Nephron (organoid): ENCODE measurements around the gene BCHE.

Source experiments
- H3K27ac Mint-ChIP-seq, 3 experiments: 2 replicates each; pipeline ENCODE4 v1.8.0; 2020; ENCODE audit warnings: mixed read lengths in 3 of 3, mild to moderate bottlenecking in 2 of 3, moderate library complexity in 1 of 3
- H3K27me3 Mint-ChIP-seq: 2 replicates; pipeline ENCODE4 v1.8.0; 2021; ENCODE audit warnings: low read depth, mild to moderate bottlenecking, moderate library complexity, mixed read lengths
- H3K36me3 Mint-ChIP-seq: 2 replicates; pipeline ENCODE4 v1.8.0; 2020; ENCODE audit warnings: low read depth, mixed read lengths
- H3K4me1 Mint-ChIP-seq: 2 replicates; pipeline ENCODE4 v1.8.0; 2020; ENCODE audit warnings: mixed read lengths
- H3K4me3 Mint-ChIP-seq, 3 experiments: 2 replicates each; pipeline ENCODE4 v1.8.0; 2020; ENCODE audit warnings: mild to moderate bottlenecking in 3 of 3, mixed read lengths in 3 of 3, moderate library complexity in 2 of 3
- H3K9me3 Mint-ChIP-seq: 2 replicates; pipeline ENCODE4 v1.8.0; 2020; ENCODE audit warnings: mixed read lengths
- TF ChIP-seq, protein P1 (sequence below), 3 experiments: fragments of 200-600 bp; sonication (generic); IDR thresholded peaks; one replicate each; pipeline ENCODE4 v1.5.0; 2021; ENCODE audit warnings: antibody characterized with exemption in 3 of 3; ENCODE audit not compliant: unreplicated experiment in 3 of 3

Gene BCHE

DNA sequence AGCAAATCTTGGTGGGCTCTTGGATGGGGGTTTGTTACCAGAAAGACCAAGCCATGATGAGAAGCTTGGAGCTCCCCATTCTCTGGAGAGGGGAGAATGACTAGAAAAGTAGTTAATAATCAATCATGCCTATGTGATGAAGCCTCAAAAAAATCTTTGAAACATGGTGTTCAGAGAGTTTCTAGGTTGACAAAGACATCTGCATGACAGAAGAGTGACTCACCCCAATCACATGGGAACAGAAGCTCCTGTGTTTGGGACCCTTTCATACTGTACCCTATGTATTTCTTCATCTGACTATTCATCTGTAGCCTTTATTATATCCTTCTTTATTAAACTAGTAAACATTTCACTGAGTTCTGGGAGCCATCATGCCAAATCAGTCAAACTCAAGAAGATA, 87.4 kb downstream of the BCHE start:
- H3K4me1 Mint-ChIP-seq = peaks cover 24% of the 10 kb centered on the region
- TF ChIP-seq, protein P1, sequence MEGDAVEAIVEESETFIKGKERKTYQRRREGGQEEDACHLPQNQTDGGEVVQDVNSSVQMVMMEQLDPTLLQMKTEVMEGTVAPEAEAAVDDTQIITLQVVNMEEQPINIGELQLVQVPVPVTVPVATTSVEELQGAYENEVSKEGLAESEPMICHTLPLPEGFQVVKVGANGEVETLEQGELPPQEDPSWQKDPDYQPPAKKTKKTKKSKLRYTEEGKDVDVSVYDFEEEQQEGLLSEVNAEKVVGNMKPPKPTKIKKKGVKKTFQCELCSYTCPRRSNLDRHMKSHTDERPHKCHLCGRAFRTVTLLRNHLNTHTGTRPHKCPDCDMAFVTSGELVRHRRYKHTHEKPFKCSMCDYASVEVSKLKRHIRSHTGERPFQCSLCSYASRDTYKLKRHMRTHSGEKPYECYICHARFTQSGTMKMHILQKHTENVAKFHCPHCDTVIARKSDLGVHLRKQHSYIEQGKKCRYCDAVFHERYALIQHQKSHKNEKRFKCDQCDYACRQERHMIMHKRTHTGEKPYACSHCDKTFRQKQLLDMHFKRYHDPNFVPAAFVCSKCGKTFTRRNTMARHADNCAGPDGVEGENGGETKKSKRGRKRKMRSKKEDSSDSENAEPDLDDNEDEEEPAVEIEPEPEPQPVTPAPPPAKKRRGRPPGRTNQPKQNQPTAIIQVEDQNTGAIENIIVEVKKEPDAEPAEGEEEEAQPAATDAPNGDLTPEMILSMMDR (IDR thresholded peaks at IDR 0.05; ENCODE audit: unreplicated experiment in 3 of 3) = no peak
- no peaks in the 10 kb centered on the region for H3K9me3 Mint-ChIP-seq
- H3K36me3 Mint-ChIP-seq = no peaks in the 10 kb centered on the region
- H3K27ac Mint-ChIP-seq = no peak overlapping the region
- H3K4me3 Mint-ChIP-seq = no peak overlapping the region
- no peaks in the 10 kb centered on the region for H3K27me3 Mint-ChIP-seq

DNA sequence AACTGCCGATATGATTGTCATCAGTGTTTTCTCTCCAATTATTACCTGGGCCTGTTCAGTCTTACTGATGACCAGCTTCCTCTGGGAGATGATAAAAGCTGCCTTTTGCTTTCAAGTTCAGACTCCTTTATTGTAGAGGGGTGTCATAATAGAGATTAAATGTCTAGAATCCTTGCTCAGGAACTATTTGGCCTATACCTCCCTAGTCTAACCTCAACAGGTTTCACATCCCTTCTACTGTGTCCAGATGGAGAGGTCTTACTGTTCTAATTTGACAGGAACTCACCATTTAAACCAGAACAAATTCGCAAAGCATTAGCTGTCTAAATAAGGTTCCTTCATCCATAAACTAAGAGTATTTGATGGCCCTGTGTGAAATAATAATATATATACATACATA, 88.0 kb downstream of the BCHE start:
- Mint-ChIP-seq H3K36me3 (no peaks in the 10 kb centered on the region), H3K27me3 (peaks cover 3% of the 10 kb centered on the region), H3K27ac (no peak overlapping the region), H3K4me3 (no peak overlapping the region), H3K4me1 (peaks cover 19% of the 10 kb centered on the region), H3K9me3 (no peaks in the 10 kb centered on the region)
- TF ChIP-seq, protein P1 (IDR thresholded peaks at IDR 0.05; ENCODE audit: unreplicated experiment in 3 of 3) = no peak

DNA sequence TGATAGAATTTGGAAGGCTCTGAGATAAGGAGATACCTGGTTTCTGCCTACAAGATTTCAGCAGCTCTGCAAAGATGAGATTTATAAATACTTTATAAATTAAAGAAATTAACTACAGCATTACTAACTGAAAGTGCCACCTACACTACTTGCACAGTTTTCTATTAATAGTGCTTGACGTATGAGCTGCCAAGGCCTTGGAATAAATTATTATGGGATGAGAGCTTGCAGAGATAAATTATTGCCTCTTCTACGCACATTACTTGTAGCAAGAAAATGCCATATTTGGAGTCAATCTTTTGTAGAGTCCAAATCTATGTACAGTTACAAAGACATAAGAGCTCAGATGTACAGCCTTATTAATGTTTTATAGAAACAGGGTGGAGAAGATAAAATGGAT, 89.1 kb downstream of the BCHE start:
- Mint-ChIP-seq H3K27me3 (peaks cover 3% of the 10 kb centered on the region), H3K9me3 (no peaks in the 10 kb centered on the region), H3K27ac (peak overlapping the region in 2 of 3 experiments; percentile 17 to 73), H3K4me3 (no peak overlapping the region), H3K36me3 (no peaks in the 10 kb centered on the region), H3K4me1 (peaks cover 10% of the 10 kb centered on the region)
- TF ChIP-seq, protein P1 (IDR thresholded peaks at IDR 0.05; ENCODE audit: unreplicated experiment in 3 of 3) = no peak

DNA sequence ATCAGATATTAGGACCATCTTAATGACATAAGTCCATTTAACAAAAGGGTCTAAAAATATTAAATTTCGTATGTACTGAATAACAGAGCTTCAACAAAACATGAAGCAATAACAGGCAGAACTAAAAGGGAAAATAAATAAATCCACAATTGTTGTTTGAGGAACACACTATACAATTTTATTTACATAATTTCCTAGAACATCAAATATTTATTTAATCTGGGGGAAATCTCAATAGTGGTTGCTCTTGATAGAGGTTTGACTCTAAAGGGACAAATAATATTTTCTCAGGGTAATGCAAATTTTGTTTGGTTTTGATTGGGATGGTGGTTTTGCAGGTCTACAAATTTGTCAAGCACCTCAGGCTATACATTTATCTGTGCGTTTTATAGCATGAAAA, 90.3 kb downstream of the BCHE start:
- Mint-ChIP-seq H3K36me3 (no peaks in the 10 kb centered on the region), H3K4me3 (no peak overlapping the region), H3K27me3 (peaks cover 3% of the 10 kb centered on the region), H3K27ac (no peak overlapping the region), H3K4me1 (peaks cover 10% of the 10 kb centered on the region), H3K9me3 (no peaks in the 10 kb centered on the region)
- TF ChIP-seq, protein P1 (IDR thresholded peaks at IDR 0.05; ENCODE audit: unreplicated experiment in 3 of 3) = no peak

DNA sequence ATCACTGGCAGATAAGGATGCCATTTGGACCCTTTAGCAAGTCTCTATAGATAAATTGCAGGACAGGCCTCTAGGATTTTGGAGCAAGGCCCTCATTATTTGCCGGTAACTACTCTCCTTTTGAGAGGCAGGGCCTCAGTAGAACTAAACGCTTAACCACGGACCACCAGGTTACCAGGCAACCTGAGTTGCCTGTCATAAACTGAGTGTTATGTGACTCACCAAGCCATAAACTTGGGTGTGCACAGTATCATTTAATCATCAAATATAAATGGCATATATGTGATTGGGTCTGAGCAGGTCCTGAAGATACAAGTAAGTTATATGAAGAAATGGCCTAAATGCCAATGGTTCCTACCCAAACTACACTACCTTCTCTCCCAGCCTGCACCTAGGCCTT, 93.2 kb downstream of the BCHE start:
- H3K27me3 Mint-ChIP-seq = peaks cover 3% of the 10 kb centered on the region
- H3K9me3 Mint-ChIP-seq = no peaks in the 10 kb centered on the region
- TF ChIP-seq, protein P1 (IDR thresholded peaks at IDR 0.05; ENCODE audit: unreplicated experiment in 3 of 3) = no peak
- no peak overlapping the region for H3K4me3 Mint-ChIP-seq
- H3K36me3 Mint-ChIP-seq = no peaks in the 10 kb centered on the region
- no peak overlapping the region for H3K27ac Mint-ChIP-seq
- peaks cover 10% of the 10 kb centered on the region for H3K4me1 Mint-ChIP-seq

DNA sequence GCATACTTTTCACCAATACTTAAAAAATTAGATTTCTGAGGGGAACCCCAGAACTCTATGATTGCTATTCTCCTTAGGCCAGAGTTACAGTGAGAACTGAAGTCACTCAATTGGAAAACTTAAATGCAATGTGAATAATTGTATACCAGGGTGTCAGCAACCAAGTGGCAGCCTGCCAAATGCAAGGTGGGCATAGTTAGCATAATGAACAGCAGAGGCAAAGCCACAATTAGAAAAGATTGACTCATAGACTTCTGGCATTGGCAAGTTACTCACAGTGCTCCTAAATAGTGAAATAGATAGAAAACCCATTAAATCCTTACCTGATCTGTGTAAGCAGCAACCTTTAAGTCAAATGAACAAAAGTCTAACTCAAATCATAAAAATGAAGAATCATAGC, 94.9 kb downstream of the BCHE start:
- Mint-ChIP-seq H3K27ac (no peak overlapping the region), H3K27me3 (peaks cover 3% of the 10 kb centered on the region), H3K36me3 (no peaks in the 10 kb centered on the region), H3K9me3 (no peaks in the 10 kb centered on the region), H3K4me1 (no peaks in the 10 kb centered on the region), H3K4me3 (no peak overlapping the region)
- TF ChIP-seq, protein P1 (IDR thresholded peaks at IDR 0.05; ENCODE audit: unreplicated experiment in 3 of 3) = no peak
